ENCODE data around the gene MEAF6. TPM values are rescaled to one million over a fixed set of nuclear protein-coding genes. Genes with fewer than 3 reads are reported as not detected.

MEAF6 gene
- total RNA-seq (2014; rRNA removed; shearing (Covaris generic)) (58.9 and 64.5 TPM in 2 replicates), polyA plus RNA-seq (2016; fragmentation: Nextera tagmentation; extraction: Ambion mirVana) (53.5 and 60.1 TPM in 2 replicates)
- long read RNA-seq, transcript MEAF6-206 (8 exons, 1,408 nt), result minor isoform, 7 of 35 reads
- long read RNA-seq, transcript MEAF6-201 (7 exons, 1,525 nt), result major isoform, 22 of 35 reads
- long read RNA-seq, partial matches to known transcripts, result 2 of 35 reads
- long read RNA-seq, other reads (novel, unspliced or antisense), result 2 of 35 reads

DNA sequence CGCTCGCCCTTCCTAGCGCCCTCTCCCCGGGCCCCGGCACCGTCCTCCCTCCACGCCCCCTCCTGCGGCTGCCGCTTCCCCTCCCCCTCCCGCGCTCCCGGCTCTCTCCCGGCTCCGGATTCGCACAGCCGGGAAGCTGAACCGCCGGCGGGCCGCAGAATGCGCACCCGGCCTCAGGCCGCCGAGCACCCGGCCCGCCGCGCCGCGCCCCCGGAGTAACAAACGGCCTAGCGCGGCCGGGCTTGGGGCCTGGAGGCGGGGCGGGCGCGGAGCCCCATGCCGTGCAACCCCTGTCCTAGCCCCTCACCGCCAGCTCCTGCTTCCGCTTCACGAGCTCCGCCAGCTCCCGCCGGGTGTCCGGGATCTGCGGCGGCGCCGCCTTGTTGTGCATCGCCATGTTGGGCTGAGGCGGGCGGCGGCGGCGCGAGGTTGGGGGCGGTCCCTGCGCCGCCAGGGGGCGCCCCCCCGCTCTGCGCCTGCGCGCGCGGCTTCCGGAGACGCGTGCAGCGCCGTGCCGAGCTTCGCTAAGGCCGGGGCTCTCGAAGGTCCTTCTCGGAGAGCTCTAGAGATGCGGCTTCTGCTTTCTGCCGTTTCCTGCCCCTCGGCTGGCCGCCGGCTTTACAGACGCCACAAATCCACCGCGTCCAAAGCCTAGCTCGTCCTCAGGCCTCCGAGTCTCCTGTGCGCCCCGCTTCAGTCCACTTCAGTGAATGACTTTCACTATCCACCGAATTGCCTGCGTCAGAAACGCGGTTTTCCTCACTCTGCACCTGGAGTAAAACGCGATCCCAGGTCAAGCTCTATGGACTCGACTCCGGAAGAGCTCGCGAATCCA is at the start of gene MEAF6:
Gene MEAF6 (minus strand): TSS at position 417 of the 835 bp plus-strand sequence. CDS start 20 bp downstream, at position 397.
- ATAC-seq, result peak; percentile 93
- peak within 1 kb of the TSS; percentile 98 for H3K27ac ChIP-seq (ENCODE audit: low read depth)
- H3K4me2 ChIP-seq, result peak within 1 kb of the TSS; percentile 89
- peak within 1 kb of the TSS; percentile 91 for H3K4me3 Mint-ChIP-seq
- H3K27me3 ChIP-seq (ENCODE audit: insufficient read depth), result no peaks in the 10 kb centered on the region
- peaks cover 18% of the 10 kb centered on the region for H3K4me1 Mint-ChIP-seq
- H3K9me2 ChIP-seq (ENCODE audit: insufficient read depth), result no peaks in the 10 kb centered on the region
- H3K27me3 Mint-ChIP-seq (ENCODE audit: insufficient read depth, low read depth, poor library complexity), result peaks cover 15% of the 10 kb centered on the region
- H3K27ac Mint-ChIP-seq, result peak within 1 kb of the TSS; percentile 99
- H3K36me3 Mint-ChIP-seq (ENCODE audit: low read depth), result peaks cover 16% of the 10 kb centered on the region
- no peaks in the 10 kb centered on the region; the same call in 1 of the 2 replicates for H3K36me3 ChIP-seq (ENCODE audit: insufficient read depth)
- peak; percentile 88 for DNase-seq (ENCODE audit: low spot score)
- peak within 1 kb of the TSS; percentile 80; the same call in 1 of the 2 replicates for H2AFZ ChIP-seq
- H3K4me1 ChIP-seq (ENCODE audit: insufficient read depth), result peaks cover 19% of the 10 kb centered on the region
- H3K79me2 ChIP-seq (replicated peaks; ENCODE audit: insufficient read depth), result peaks cover 33% of the 10 kb centered on the region
- peak; percentile 67 for TF ChIP-seq POLR2AphosphoS5 (IDR thresholded peaks at IDR 0.05; ENCODE audit: low read depth)
- no peak for TF ChIP-seq JUNB (IDR thresholded peaks at IDR 0.05; ENCODE audit: unreplicated experiment)
- peak; percentile 51 to 62 for TF ChIP-seq CTCF (conservative IDR thresholded peaks at IDR 0.05; ENCODE audit: low read depth in 2 of 2)
- no peak for TF ChIP-seq STAT1 (IDR thresholded peaks at IDR 0.05; ENCODE audit: unreplicated experiment)
- TF ChIP-seq ZNF114 (CRISPR knock-in tag; IDR thresholded peaks at IDR 0.05), result no peak
- no peak for TF ChIP-seq ZNF462 (CRISPR knock-in tag; IDR thresholded peaks at IDR 0.05)
- no peak for TF ChIP-seq NANOG (IDR thresholded peaks at IDR 0.05; ENCODE audit: borderline replicate concordance)
- no peak for TF ChIP-seq CREB1 (CRISPR knock-in tag; IDR thresholded peaks at IDR 0.05; ENCODE audit: low read depth)
- peaks cover 14% of the 10 kb centered on the region; the same call in 1 of the 2 replicates for H3F3A ChIP-seq (replicated peaks; ENCODE audit: low read depth)
- peak within 1 kb of the TSS; percentile 86 for H3K4me3 ChIP-seq
- no peaks in the 10 kb centered on the region for H3K9me3 Mint-ChIP-seq
- peaks cover 6% of the 10 kb centered on the region for H4K20me1 ChIP-seq (replicated peaks; ENCODE audit: insufficient read depth)
